IPS-20b (cell line): ENCODE measurements around the gene AKT3.

Experiments used
- H3K27ac ChIP-seq: one replicate; pipeline ENCODE4 v1.5.1; 2013; ENCODE audit warnings: low read length
- H3K27me3 ChIP-seq: 2 replicates; pipeline ENCODE4 v1.6.1; 2013; ENCODE audit warnings: mild to moderate bottlenecking, low read length, inconsistent platforms; ENCODE audit not compliant: insufficient read depth
- H3K36me3 ChIP-seq: 2 replicates; pipeline ENCODE4 v1.6.1; 2013; ENCODE audit warnings: low read depth, mild to moderate bottlenecking, inconsistent platforms, low read length, moderate library complexity; ENCODE audit not compliant: insufficient read depth
- H3K4me1 ChIP-seq: 2 replicates; pipeline ENCODE4 v1.6.1; 2013; ENCODE audit warnings: mild to moderate bottlenecking, control low read depth, inconsistent platforms, low read length, moderate library complexity; ENCODE audit not compliant: insufficient read depth
- H3K4me3 ChIP-seq: 2 replicates; pipeline ENCODE4 v1.5.1; 2013; ENCODE audit warnings: mild to moderate bottlenecking, low read length, inconsistent platforms
- H3K9ac ChIP-seq: 2 replicates; pipeline ENCODE4 v1.6.1; 2013; ENCODE audit warnings: low read depth, mild to moderate bottlenecking, inconsistent platforms, low read length, moderate library complexity
- H3K9me3 ChIP-seq: 2 replicates; pipeline ENCODE4 v1.6.1; 2013; ENCODE audit warnings: mild to moderate bottlenecking, low read depth, low read length, inconsistent platforms; ENCODE audit not compliant: insufficient read depth

The AKT3 gene

DNA sequence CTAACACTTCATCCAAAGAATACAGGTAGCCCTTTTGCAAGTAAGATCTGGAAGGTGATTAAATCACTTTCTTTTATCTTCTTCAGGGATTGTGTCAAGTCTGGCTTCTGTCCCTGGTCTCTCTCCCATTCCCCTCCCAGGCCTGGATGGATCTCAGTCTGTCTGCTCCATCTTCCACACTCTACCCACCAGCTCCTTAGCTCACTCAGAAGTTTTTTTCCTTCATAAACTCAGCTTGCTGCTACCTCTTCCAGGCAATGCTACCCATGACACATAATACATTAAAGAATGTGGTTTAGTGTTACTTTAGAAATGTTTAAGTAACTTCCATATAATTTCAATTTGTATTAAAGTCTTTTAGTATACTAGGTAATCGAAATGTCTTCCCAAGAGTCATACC lies 133.1 kb downstream of the AKT3 start:
- H3K4me3 ChIP-seq = no peak overlapping the region
- H3K9ac ChIP-seq = no peak overlapping the region
- H3K36me3 ChIP-seq = no peaks in the 10 kb centered on the region
- H3K27me3 ChIP-seq = no peaks in the 10 kb centered on the region
- H3K27ac ChIP-seq = no peak overlapping the region
- H3K4me1 ChIP-seq = peaks cover 22% of the 10 kb centered on the region
- no peaks in the 10 kb centered on the region for H3K9me3 ChIP-seq

DNA sequence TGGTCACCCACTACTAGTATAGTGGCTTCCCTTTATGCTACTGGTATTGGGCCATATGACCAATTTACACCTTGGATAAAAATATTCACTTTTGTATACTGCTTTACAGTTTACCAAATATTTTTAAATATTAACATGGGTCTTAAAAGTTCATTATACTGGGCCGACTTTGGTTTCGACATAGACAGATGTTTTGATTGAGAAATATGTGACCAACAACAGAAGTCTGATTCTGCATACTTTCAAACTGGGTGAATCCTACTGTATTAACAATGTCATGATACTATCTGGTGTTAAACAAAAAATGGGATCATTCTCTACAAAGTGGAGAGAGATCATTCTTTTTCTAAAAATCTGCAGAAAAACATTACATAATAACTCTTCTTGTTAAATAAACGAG lies 134.8 kb downstream of the AKT3 start:
- Histone ChIP-seq H3K36me3 (no peaks in the 10 kb centered on the region), H3K27me3 (no peaks in the 10 kb centered on the region), H3K9me3 (no peaks in the 10 kb centered on the region), H3K27ac (no peak overlapping the region), H3K4me3 (no peak overlapping the region), H3K4me1 (peaks cover 24% of the 10 kb centered on the region), H3K9ac (no peak overlapping the region)

DNA sequence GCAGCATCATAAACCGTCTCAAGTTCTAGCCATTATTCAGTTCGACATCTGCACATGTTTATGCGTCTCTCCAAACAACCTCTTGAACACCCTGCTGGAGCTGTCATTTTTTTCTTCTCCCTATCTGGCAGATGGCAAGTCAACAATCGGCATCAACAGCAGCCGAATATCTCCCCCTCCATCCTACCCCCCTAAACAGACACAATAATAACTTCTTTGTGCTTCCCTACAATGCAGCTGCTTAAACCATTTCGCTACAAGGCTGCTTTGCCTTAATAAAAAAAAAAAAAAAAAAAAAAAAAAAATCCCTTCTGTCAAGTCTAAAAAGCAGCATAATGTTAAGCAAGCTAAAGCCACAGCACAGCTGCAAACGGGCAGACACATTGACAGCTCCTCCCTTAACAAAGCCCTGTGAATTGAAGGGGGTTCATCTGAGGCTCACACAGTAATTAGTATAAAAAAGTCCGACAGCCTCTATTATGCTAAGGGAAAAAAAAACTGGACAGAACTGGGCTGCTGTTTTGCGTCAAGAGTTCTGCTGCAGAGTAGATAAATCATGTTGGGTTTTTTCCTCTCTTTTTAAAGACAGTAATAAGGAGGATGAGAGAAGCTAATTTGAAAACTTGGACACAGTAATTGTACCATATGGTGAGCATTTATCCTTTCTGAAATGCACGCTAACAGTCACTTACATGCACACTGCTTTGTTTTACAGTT lies 136.4 kb downstream of the AKT3 start:
- no peak overlapping the region for H3K27ac ChIP-seq
- no peaks in the 10 kb centered on the region for H3K9me3 ChIP-seq
- no peak overlapping the region for H3K4me3 ChIP-seq

DNA sequence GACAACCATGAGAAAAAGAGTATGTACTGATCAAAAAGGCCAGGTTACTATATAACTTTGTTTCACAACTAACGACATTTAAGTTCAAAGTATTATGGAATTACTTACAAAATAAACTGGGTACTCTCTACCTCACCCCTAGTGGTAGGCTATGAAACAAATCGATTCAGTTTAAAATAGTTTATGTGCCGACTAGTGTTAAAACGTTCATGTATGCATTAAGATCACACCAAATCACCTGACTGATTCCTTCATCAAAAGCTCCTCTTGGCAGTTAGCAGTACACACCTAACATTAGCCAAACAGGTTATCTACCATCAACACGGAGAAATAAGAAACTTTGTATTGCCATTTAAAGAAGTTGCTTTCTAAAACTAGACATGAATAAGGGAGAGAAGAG lies 137.1 kb downstream of the AKT3 start:
- Histone ChIP-seq H3K9ac (no peak overlapping the region), H3K27me3 (no peaks in the 10 kb centered on the region), H3K9me3 (no peaks in the 10 kb centered on the region), H3K4me3 (no peak overlapping the region), H3K4me1 (peaks cover 17% of the 10 kb centered on the region), H3K36me3 (no peaks in the 10 kb centered on the region), H3K27ac (no peak overlapping the region)

More for the DNA sequence above, 136.4 kb downstream of the AKT3 start:
- peaks cover 18% of the 10 kb centered on the region for H3K4me1 ChIP-seq
- H3K27me3 ChIP-seq = no peaks in the 10 kb centered on the region
- no peak overlapping the region for H3K9ac ChIP-seq
- H3K36me3 ChIP-seq = no peaks in the 10 kb centered on the region

DNA sequence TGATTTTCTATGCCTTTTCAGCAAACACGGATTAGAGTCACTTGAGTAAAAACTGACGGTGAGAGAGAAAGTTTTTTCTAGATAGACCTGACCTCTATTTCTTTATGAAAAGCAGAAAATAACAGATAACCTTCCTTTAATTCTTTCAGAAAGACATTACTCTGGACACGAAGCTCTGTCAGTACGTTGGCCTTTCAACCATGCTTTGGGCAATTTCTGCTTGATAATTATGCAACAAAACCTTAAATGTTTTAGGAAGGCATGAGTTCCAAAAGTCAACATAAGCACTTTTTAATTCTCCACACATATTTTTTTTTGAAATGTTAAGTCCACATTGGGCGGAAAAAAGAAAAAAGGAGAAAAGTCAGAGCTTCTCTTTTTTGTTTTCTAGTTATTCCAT lies 137.8 kb downstream of the AKT3 start:
- H3K27ac ChIP-seq = no peak overlapping the region

DNA sequence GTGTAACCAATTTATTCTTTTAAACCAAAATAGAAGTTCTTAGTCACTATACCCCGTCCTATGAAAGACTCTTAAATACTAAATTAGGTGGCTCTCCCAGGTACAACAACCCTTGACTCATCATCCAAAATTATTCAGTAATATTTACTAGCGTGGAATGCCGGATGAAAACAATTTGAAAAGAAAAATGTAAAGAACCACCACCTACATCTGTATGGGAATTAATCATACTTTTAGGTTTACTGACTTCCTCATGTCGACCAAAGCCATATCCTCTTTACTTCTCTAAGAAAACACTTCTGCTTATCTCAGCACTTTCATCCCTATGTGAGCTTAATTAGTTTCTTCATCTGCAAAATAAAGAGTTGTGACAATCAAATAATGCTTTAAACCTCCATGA lies 139.6 kb downstream of the AKT3 start:
- H3K36me3 ChIP-seq = no peaks in the 10 kb centered on the region
- no peak overlapping the region for H3K4me3 ChIP-seq
- H3K27ac ChIP-seq = no peak overlapping the region
- no peaks in the 10 kb centered on the region for H3K27me3 ChIP-seq
- H3K9ac ChIP-seq = no peak overlapping the region
- no peaks in the 10 kb centered on the region for H3K9me3 ChIP-seq
- peaks cover 6% of the 10 kb centered on the region; the same call in 1 of the 2 replicates for H3K4me1 ChIP-seq

More for the DNA sequence above, 137.8 kb downstream of the AKT3 start:
- H3K9me3 ChIP-seq = no peaks in the 10 kb centered on the region
- H3K4me1 ChIP-seq = peaks cover 13% of the 10 kb centered on the region
- H3K9ac ChIP-seq = no peak overlapping the region
- H3K36me3 ChIP-seq = no peaks in the 10 kb centered on the region
- H3K27me3 ChIP-seq = no peaks in the 10 kb centered on the region
- H3K4me3 ChIP-seq = no peak overlapping the region

DNA sequence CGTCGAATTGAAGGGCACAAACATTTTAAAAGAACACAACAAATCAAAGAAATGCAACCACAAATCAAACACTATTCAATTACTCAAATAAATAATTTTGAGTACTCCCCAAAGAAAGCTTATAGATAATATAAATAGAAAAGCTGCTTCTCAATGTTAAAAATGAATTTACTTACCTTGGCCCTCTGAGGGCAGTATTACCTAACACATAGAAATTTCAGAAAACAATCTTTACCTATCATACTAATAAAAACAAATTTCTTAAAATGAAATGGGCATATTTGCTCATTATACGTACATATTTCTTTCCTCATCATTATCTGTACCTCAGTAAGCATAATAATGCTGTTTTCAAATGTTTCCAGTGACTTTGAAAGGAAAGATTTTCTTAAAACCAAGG lies 141.8 kb downstream of the AKT3 start:
- H3K27ac ChIP-seq = no peak overlapping the region
- H3K9ac ChIP-seq = no peak overlapping the region
- no peaks in the 10 kb centered on the region for H3K9me3 ChIP-seq
- no peaks in the 10 kb centered on the region for H3K36me3 ChIP-seq
- no peak overlapping the region for H3K4me3 ChIP-seq
- no peaks in the 10 kb centered on the region for H3K27me3 ChIP-seq
- H3K4me1 ChIP-seq = peaks cover 10% of the 10 kb centered on the region; the same call in 1 of the 2 replicates

DNA sequence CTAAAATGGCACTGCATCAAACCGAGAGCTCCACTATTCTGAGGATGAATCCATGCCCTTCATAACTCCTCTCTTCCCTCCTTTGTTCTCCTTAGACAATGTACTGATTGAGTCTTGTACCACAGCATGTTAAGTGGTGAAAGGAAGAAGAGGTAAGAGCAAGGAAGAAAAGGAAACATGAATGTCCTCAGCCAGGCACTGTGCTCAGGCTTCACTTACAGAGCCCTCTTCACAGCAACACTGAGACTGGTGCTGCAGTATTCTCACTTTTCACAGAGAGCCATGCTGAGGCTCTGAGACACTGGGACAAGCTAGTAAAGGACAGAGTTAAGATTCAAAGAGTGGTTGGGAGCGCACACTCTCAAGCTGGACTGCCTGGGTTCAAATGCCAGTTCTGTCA lies 143.5 kb downstream of the AKT3 start:
- Histone ChIP-seq H3K9me3 (no peaks in the 10 kb centered on the region), H3K27me3 (no peaks in the 10 kb centered on the region), H3K27ac (no peak overlapping the region), H3K9ac (no peak overlapping the region), H3K4me3 (no peak overlapping the region), H3K4me1 (peaks cover 6% of the 10 kb centered on the region; the same call in 1 of the 2 replicates), H3K36me3 (no peaks in the 10 kb centered on the region)

DNA sequence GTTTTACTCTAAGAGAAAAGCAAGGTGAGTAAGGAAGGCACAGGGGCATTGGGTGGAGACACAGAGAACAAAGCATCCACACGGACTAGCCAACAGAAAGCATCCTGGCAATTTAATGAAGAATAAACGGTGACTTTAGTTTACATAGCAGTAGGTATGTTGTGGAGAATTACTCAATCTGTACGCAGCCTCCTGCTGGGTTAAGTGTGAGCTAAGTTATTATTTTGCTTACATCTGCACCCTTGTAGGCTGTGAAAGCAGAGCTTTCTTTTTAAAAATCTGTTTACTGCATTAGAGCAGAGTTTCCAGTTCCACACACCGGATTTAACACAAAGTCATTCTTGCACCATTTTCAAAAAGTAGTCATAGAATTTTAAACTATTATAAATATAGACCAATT lies 144.5 kb downstream of the AKT3 start:
- H3K27ac ChIP-seq = no peak overlapping the region
- H3K4me1 ChIP-seq = peaks cover 6% of the 10 kb centered on the region; the same call in 1 of the 2 replicates
- H3K4me3 ChIP-seq = no peak overlapping the region
- H3K9me3 ChIP-seq = no peaks in the 10 kb centered on the region
- H3K36me3 ChIP-seq = no peaks in the 10 kb centered on the region
- no peak overlapping the region for H3K9ac ChIP-seq
- no peaks in the 10 kb centered on the region for H3K27me3 ChIP-seq

DNA sequence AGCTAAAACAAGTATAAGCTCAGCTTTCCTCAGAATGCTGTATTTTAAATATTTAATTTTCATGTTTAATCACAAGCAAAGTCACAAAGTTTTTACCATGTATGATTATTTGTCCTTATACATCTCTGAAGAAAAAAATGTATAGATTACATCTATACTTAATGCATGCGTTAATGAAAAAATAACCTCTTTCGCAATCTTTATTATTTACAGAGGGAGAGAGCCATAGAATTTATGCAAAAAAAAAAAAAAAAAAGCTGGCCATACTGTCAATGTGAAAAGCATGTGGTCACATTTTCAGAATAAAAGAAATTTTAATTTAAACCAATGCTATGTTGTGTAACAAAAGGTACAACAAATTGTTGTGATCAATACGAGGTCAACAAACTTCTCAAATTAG lies 148.2 kb downstream of the AKT3 start:
- no peaks in the 10 kb centered on the region for H3K36me3 ChIP-seq
- H3K27me3 ChIP-seq = no peaks in the 10 kb centered on the region
- no peak overlapping the region for H3K27ac ChIP-seq
- no peak overlapping the region for H3K9ac ChIP-seq
- H3K4me1 ChIP-seq = peaks cover 6% of the 10 kb centered on the region; the same call in 1 of the 2 replicates
- H3K9me3 ChIP-seq = no peaks in the 10 kb centered on the region
- no peak overlapping the region for H3K4me3 ChIP-seq

DNA sequence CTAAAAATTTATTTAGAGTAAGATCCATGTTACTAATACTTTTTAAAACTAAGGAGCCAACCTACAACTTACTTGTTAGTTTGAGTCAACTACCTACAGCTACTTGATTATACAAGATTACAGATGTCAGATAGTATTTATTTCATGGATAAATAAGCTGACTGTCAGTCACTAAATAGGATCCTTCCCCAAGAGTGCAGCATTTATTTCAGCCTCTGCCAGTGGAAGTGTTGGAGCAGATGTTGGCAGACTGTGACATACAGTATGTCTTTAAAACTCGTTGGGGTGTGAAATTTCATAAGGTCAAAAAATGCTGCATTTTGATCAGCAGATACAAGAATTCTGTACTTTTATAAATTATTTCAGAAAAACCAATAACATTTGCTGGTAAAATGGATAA lies 156.2 kb downstream of the AKT3 start:
- Histone ChIP-seq H3K27me3 (no peaks in the 10 kb centered on the region), H3K9me3 (no peaks in the 10 kb centered on the region), H3K4me3 (no peak overlapping the region), H3K27ac (no peak overlapping the region), H3K36me3 (no peaks in the 10 kb centered on the region), H3K4me1 (no peaks in the 10 kb centered on the region), H3K9ac (no peak overlapping the region)

DNA sequence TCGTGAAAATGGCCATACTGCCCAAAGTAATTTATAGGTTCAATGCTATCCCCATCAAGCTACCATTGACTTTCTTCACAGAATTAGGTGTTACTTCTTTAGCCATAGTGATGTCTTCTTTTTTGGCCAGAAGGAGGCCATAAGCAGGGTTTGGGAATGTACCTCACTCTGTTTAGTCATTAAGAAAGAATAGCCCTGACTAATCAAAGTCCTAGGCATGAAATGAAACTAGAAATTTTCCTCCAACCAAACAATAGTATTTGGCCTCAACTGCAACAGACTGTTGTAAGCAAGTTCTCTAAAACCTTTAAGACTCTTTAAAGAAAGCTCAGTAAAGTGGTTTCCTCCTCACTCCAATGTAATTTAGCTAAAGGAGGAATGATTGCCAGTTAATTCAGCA lies 163.9 kb downstream of the AKT3 start:
- no peak overlapping the region for H3K4me3 ChIP-seq
- no peak overlapping the region for H3K27ac ChIP-seq
- H3K9me3 ChIP-seq = no peaks in the 10 kb centered on the region
- H3K36me3 ChIP-seq = no peaks in the 10 kb centered on the region
- no peaks in the 10 kb centered on the region for H3K4me1 ChIP-seq
- no peaks in the 10 kb centered on the region for H3K27me3 ChIP-seq
- no peak overlapping the region for H3K9ac ChIP-seq
